GM19043 (cell line): ENCODE data around the gene C12orf76.
"Not testable (repeated sequence)": the region's sequence is repeated elsewhere in the genome, so short reads cannot be mapped to it uniquely, and the experiment has no call there.

Experiments used
- ATAC-seq: cut with Tn5 transposase; IDR thresholded peaks from one replicate; pipeline ENCODE4 v1.9.1; 2021; ENCODE audit warnings: low read depth; ENCODE audit not compliant: unreplicated experiment

Gene C12orf76

DNA sequence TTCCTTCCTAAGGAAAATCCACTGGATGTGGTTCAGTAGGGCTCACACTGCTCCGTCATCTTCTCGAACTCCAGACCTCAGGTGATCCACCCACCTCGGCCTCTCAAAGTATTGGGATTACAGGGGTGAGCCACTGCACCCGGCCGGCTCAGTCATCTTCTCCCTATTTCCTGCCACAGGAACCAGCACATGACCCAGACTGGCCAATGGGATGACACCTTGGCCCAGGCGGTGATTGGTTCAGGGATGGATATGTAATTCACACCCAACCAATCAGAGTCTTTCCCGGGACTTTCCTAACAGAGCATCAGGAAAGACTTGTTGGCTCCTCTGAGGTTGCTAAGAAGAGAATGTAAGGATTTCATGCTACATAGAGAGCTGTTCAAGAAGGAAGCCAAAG lies 19.2 kb upstream of the C12orf76 start:
- ATAC-seq: no peak

GRCh38 chr12:110065540-110065939 lies 17.2 kb upstream of the C12orf76 start:
- ATAC-seq: no peak

DNA sequence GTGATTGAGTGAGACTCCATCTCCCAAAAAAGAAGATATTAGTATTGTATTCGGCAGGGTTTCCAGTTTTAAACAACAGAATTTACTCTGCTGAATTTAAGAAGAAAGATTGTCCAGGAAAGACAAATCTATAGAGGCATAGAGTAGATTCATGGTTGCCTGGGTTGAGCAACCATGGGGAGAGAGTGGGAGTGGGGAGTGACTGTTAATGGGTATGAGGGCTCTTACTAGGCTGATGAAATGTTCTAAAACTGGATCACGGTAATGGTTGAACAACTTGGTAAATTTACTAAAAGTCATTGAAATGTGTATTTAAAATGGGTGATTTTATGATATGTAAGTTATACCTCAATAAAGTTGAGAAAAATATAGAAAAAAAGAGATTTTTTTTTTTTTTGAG lies 13.9 kb upstream of the C12orf76 start:
- ATAC-seq: no peak

DNA sequence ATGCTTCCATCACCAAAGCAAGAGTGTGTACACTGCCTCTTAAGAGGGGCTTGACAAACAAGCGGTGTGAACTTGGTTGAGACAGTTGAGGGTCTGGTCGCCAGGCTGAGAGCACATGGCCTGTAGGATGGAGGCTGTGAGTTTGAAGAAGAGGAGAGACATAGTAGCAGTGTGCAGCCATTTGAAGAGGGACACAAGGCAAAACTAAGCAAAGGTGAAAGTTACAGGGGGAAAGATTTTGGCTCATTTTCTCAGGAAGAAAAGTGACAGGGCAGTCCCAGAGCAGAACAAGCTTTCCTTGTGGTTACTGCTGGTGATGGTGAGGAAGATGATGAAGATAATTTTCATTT lies 11.3 kb upstream of the C12orf76 start:
- no peak for ATAC-seq

DNA sequence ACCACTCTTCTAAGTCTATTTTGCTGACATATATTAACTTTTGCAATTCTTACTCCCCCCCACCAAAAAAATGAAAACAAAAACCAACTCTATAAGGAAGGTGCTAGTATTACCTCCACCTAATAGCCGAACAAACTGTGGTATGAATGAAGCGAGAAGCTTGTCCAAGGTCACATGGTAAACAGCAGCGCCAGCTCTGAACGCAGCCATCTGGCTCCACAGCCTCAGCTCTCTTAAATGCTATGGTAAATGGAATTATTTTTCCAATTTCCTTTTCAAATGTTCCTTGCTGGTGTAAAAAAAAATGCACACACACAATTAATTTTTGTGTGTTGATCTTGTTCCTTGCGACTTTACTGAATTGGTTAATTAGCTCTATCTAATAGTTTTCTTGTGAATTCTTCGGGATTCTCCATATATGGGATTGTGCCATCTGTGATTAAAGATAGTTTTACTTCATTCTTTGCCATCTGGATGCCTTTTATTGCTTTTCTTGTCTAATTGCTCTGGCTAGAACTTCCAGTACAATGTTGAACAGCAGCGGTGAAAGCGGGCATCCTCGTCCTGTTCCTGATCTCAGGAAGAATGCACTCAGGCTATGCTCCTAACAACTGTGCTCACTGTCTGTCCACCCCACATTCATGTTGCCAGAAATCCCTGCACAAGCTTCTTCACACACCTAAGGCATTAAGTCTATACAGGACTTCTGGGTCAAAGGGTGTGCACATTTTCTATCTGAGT lies 10.7 kb upstream of the C12orf76 start:
- ATAC-seq: no peak

- not testable (repeated sequence) for ATAC-seq
Measured at GRCh38 chr12:110056643-110057042, 8.3 kb upstream of the C12orf76 start.

DNA sequence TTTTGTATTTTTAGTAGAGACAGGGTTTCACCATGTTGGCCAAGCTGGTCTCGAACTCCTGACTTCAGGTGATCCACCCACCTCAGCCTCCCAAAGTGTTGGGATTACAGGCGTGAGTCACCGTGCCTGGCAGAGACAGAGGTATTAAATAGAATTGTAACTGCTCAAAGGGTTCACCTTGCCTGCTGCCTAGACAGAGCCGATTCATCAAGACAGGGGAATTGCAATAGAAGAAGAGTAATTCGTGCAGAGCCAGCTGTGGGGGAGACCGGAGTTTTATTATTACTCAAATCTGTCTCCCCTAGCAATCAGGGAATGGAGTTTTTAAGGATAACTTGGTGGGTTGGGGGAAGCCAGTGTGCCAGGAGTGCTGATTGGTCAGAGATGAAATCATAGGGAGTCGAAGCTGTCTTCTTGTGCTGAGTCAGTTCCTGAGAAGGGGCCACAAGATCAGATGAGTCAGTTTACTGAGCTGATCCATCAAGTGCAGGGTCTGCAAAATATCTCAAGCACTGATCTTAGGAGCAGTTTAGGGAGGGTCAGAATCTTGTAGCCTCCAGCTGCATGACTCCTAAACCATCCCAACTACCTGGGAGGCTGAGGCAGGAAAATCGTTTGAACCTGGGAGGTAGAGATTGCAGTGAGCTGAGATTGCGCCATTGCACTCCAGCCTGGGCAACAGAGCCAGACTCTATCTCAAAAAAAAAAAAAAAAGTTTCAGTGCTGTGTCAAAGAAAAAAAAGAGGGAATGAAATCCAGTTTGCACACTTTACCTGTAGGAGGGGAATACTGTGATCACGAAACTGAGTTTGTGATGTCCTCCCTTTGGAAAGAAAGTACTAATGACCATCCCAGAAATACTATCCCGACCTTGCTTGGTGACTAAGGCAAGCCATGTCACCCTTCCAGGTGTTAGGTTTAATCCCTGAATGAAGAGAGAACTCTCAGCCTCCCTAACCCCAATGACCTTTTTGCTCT lies 7.3 kb upstream of the C12orf76 start:
- not testable (repeated sequence) for ATAC-seq

DNA sequence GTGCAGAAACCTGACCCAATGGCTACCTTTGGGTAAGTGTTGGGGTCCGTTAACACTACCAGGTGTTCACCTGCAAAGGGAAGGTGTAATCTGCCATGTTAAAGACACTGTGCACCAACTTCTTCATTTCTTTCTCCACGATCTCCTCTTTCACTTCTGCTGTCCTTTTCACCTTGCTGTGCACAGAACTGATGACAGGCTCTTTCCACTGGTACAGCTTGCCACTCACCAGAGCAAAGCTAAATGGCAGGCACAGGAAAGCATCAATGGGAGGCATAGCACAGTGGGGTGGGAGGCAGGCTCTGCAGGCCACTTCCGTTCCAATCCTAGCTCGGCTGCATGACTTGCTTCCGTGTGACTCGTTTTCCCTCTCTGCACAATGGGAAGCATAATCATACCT lies 2.6 kb upstream of the C12orf76 start:
- no peak for ATAC-seq

DNA sequence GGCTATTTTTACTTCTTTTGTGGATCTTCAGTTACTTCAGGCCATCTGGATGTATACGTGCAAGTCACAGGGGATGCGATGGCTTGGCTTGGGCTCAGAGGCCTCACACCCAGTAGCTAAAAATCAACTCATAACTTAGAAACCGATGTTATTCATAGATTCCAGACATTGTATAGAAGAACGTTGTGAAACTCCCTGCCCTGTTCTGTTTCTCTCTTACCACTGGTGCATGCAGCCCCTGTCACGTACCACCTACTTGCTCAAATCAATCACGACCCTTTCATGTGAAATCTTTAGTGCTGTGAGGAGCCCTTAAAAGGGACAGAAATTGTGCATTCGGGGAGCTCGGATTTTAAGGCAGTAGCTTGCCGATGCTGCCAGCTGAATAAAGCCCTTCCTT lies 1.3 kb upstream of the C12orf76 start:
- not testable (repeated sequence) for ATAC-seq

- ATAC-seq: not testable (repeated sequence)
Measured at GRCh38 chr12:110049034-110049433, 712 bp upstream of the C12orf76 start.

- ATAC-seq: no peak
Measured at GRCh38 chr12:110047297-110047940, 903 bp downstream of the C12orf76 start.

GRCh38 chr12:110046451-110047187 lies 1.7 kb downstream of the C12orf76 start:
- ATAC-seq: no peak

DNA sequence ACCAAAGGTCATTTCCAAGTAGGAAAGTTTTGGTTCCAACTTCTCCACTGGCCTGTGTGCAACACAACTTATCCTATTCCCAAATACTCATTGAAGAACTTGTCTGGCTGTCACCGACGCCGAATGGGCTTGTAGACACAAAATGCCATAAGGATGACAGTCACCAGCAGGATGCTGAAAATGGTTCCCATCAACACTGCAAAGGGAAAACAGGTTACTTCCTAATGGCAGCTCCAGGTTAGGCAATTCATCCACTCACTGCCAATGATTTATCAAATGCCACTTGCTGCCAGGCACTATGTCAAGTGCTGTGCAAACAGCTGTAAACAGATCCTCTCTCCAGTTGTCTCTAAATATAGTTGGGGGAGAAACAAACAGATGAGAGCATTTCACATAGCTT lies 6.1 kb downstream of the C12orf76 start:
- no peak for ATAC-seq

DNA sequence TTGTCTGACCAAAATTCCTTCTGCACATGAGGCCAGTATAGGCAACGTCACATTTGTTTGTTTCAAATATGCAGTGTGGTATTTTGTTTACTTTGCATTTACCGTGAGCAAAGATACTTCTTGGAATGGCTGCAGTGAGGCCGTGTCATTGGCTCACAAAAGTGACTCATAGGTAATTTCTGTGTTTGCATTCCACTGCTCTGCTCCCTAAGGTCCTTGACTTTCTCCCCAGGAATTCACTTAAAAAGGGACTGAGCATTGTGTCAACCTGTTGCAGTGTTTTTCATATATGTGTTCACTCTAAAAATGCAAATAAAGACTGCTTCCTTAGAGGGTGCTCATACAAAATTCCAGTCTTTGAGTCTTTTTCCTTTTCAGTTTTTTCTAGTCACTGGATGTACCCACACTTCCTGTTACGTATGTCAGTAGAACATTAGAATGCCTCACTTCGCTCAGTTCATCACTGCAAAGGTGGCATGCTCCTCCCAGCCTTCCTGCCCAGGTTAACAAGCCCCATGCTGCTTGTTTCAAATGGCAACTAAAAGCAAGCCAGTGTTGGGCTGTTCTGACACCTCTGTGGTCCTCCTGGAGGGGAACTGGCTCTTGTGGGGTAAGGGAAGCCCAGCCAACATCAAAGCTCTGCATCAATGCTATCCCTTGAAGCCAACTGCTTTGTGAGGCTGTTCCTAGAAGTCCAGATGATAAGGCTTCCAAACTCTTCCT lies 9.1 kb downstream of the C12orf76 start:
- no peak for ATAC-seq

DNA sequence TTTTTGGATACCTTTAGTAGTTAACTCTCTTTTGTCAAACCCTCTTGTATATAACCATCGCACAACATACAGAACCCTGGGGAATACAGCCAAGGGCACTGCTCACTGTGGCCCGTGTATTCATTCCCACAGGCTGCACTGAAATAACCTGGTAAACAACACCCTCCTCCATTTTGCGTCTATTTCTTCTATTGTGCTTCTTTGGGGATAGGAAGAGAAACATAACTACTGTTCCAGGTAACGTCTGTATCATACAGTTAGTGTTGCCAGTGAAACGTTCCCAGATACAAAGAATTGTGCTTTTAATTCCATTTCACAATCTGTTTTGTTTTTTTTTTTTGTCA lies 9.6 kb downstream of the C12orf76 start:
- no peak for ATAC-seq

GRCh38 chr12:110037315-110037714 lies 11.0 kb downstream of the C12orf76 start:
- ATAC-seq: no peak

GRCh38 chr12:110035534-110036104 lies 12.7 kb downstream of the C12orf76 start:
- ATAC-seq: no peak

- no peak for ATAC-seq
Measured at GRCh38 chr12:110033888-110034287, 14.4 kb downstream of the C12orf76 start.

DNA sequence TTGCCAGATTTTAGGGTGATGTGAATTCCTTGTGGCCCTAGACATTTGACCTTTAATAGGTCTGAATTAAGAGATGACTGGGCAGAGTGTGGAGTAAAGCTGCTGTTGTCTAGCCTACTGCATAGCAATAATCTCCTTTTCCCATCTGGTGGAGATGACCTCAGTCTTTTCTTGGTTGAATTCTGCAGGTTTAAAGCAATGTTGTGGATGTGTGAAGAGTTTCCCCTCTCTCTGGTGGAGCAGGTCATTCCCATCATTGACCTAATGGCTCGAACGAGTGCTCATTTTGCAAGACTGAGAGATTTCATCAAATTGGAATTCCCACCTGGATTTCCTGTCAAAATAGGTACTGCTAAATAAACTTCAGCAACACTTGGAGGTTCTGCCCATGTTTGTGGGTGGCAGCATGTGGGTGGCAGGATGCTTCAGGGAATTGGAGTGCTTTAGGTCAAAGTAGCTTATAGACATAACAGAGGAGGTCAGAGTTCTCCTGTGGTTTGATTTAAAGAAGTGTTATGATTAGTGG lies 19.0 kb downstream of the C12orf76 start:
- no peak for ATAC-seq
